HepG2 (cell line): ENCODE results near the gene ABHD4. TPM values are rescaled to one million over a fixed set of nuclear protein-coding genes. Genes with fewer than 3 reads are reported as not detected.

Experiments used
- HMG20A ChIP-seq: IDR thresholded peaks from 2 replicates; pipeline ENCODE4 v1.6.1; 2016; ENCODE audit warnings: borderline replicate concordance
- KDM2A ChIP-seq: sonication (generic); formaldehyde crosslinking; IDR thresholded peaks from 2 replicates; pipeline ENCODE4 v1.4.0; 2020; ENCODE audit warnings: low read depth, missing genetic modification reagents, borderline replicate concordance
- MXD4 ChIP-seq: IDR thresholded peaks from 2 replicates; pipeline ENCODE4 v1.6.1; 2016; ENCODE audit warnings: mild to moderate bottlenecking, missing biosample characterization, missing genetic modification reagents
- REL ChIP-seq: sonication (generic); formaldehyde crosslinking; conservative IDR thresholded peaks from 2 replicates; pipeline ENCODE4 v1.8.0; 2022; ENCODE audit warnings: mild to moderate bottlenecking, missing genetic modification reagents, moderate library complexity
- RXRB ChIP-seq: IDR thresholded peaks from 2 replicates; pipeline ENCODE4 v1.6.1; 2016; ENCODE audit warnings: borderline replicate concordance, missing genetic modification reagents, missing compliant biosample characterization
- TCF7 ChIP-seq: sonication (generic); IDR thresholded peaks from 2 replicates; pipeline ENCODE4 v1.6.1; 2016; ENCODE audit warnings: antibody characterized with exemption, low read depth
- ZMYM4 ChIP-seq: sonication (generic); formaldehyde crosslinking; IDR thresholded peaks from 2 replicates; pipeline ENCODE4 v1.8.1; 2023; ENCODE audit warnings: mild to moderate bottlenecking, missing genetic modification reagents
- ZNF367 ChIP-seq: sonication (generic); formaldehyde crosslinking; IDR thresholded peaks from 2 replicates; pipeline ENCODE4 v1.4.0; 2020; ENCODE audit warnings: missing genetic modification reagents, borderline replicate concordance
- polyA plus RNA-seq, 8 experiments: library from polyadenylated mRNA; depleted of rRNA in 3 of 8; stranded (reverse) in 7 of 8; unstranded in 1 of 8; fragments of >200 nt; fragmentation: Illumina TruSeq in 4 of 8; extraction: Trizol in 4 of 8; gene quantifications; 2 replicates each; pipeline versions ENCODE4 v1.2.1 to v1.2.3, GENCODE V29; 2011 to 2016; ENCODE audit warnings: low read depth in 4 of 8, missing spikeins in 1 of 8, mixed read lengths in 1 of 8; ENCODE audit not compliant: insufficient read depth in 1 of 8
- total RNA-seq, 5 experiments: library from RNA; depleted of rRNA; stranded (reverse); fragments of >200 nt; fragmentation: Illumina TruSeq; extraction: Trizol; gene quantifications; 2 replicates each; pipeline ENCODE4 v1.2.3, GENCODE V29; 2016; ENCODE audit warnings: low read depth in 1 of 5
- TF ChIP-seq, protein P1 (sequence below): sonication (generic); formaldehyde crosslinking; conservative IDR thresholded peaks from 2 replicates; pipeline ENCODE4 v1.4.0; 2020; ENCODE audit warnings: mild to moderate bottlenecking, missing genetic modification reagents, moderate library complexity
- TF ChIP-seq, protein P2 (sequence below), 2 experiments: sonication (generic) in 1 of 2; formaldehyde crosslinking in 1 of 2; IDR thresholded peaks; 2 replicates each; pipeline versions ENCODE4 v1.6.1 to v1.9.0; 2014 to 2022; ENCODE audit warnings: antibody characterized with exemption in 1 of 2, borderline replicate concordance in 1 of 2, inconsistent platforms in 1 of 2, low read depth in 1 of 2, missing genetic modification reagents in 1 of 2
- TF ChIP-seq, protein P3 (sequence below): sonication (generic); formaldehyde crosslinking; IDR thresholded peaks from 2 replicates; pipeline ENCODE4 v1.5.1; 2020; ENCODE audit warnings: missing genetic modification reagents, mild to moderate bottlenecking, borderline replicate concordance
- TF ChIP-seq, protein P4 (sequence below): sonication (generic); IDR thresholded peaks from 2 replicates; pipeline ENCODE4 v1.6.1; 2016; ENCODE audit warnings: low read depth, borderline replicate concordance
- TF ChIP-seq, protein P5 (sequence below): sonication (generic); formaldehyde crosslinking; IDR thresholded peaks from 2 replicates; pipeline ENCODE4 v1.4.0; 2020; ENCODE audit warnings: missing genetic modification reagents, mild to moderate bottlenecking, borderline replicate concordance

The ABHD4 gene
- total and polyA plus RNA-seq, 2 of the 13 experiments (the other 11 are each of a cell fraction or from before 2014, with no cell fraction given) = 16.1 to 47.5 TPM

DNA sequence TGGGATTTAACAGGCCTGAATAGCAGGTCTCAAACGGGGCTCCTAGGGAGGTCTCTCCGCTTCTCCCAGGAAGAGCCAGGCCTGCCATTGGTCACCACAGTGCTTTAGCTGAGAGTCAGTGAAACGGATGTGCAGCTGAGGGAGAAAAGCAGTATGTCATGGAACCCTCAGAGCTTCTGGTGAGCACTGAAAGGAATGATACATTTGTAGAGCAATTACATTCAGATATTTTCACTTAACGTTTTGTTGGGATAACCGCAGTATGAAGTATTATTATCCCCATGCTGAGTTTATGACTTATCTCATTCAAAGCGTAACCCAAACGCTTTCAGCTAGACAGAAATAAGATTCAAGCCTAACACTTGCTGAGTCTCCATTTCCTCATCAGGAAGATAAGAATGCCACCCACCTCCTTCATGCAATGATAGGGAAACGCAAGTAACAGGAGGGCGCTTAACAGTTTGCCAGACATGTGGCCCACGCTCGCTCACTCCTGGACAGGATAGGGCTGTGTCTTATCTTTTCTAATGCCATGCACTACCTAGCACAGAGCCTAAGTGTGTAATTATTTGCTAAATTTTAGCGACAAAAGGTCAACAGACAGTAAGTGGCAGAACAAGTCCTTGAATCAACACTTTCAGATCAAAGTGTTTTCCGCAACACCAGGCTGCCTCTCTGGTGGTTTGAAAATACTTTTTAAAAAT, 37.3 kb upstream of the ABHD4 start (continued):
- TF ChIP-seq, protein P1, sequence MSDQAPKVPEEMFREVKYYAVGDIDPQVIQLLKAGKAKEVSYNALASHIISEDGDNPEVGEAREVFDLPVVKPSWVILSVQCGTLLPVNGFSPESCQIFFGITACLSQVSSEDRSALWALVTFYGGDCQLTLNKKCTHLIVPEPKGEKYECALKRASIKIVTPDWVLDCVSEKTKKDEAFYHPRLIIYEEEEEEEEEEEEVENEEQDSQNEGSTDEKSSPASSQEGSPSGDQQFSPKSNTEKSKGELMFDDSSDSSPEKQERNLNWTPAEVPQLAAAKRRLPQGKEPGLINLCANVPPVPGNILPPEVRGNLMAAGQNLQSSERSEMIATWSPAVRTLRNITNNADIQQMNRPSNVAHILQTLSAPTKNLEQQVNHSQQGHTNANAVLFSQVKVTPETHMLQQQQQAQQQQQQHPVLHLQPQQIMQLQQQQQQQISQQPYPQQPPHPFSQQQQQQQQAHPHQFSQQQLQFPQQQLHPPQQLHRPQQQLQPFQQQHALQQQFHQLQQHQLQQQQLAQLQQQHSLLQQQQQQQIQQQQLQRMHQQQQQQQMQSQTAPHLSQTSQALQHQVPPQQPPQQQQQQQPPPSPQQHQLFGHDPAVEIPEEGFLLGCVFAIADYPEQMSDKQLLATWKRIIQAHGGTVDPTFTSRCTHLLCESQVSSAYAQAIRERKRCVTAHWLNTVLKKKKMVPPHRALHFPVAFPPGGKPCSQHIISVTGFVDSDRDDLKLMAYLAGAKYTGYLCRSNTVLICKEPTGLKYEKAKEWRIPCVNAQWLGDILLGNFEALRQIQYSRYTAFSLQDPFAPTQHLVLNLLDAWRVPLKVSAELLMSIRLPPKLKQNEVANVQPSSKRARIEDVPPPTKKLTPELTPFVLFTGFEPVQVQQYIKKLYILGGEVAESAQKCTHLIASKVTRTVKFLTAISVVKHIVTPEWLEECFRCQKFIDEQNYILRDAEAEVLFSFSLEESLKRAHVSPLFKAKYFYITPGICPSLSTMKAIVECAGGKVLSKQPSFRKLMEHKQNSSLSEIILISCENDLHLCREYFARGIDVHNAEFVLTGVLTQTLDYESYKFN (CRISPR knock-in tag) = peak; percentile 94
- TF ChIP-seq ZNF367 (CRISPR knock-in tag) (no peak), KDM2A (CRISPR knock-in tag) (no peak), ZMYM4 (peak; percentile 27; the same call in 1 of the 2 replicates), REL (peak; percentile 49; the same call in 1 of the 2 replicates), MXD4 (CRISPR knock-in tag) (peak; percentile 89), RXRB (CRISPR knock-in tag) (peak; percentile 82), TCF7 (peak; percentile 97), HMG20A (peak; percentile 73; the same call in 1 of the 2 replicates)
- TF ChIP-seq, protein P2, sequence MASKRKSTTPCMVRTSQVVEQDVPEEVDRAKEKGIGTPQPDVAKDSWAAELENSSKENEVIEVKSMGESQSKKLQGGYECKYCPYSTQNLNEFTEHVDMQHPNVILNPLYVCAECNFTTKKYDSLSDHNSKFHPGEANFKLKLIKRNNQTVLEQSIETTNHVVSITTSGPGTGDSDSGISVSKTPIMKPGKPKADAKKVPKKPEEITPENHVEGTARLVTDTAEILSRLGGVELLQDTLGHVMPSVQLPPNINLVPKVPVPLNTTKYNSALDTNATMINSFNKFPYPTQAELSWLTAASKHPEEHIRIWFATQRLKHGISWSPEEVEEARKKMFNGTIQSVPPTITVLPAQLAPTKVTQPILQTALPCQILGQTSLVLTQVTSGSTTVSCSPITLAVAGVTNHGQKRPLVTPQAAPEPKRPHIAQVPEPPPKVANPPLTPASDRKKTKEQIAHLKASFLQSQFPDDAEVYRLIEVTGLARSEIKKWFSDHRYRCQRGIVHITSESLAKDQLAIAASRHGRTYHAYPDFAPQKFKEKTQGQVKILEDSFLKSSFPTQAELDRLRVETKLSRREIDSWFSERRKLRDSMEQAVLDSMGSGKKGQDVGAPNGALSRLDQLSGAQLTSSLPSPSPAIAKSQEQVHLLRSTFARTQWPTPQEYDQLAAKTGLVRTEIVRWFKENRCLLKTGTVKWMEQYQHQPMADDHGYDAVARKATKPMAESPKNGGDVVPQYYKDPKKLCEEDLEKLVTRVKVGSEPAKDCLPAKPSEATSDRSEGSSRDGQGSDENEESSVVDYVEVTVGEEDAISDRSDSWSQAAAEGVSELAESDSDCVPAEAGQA (IDR thresholded peaks at IDR 0.05; ENCODE audit: low read depth) = 0 out of 2 replicates have a peak, but pooled peaks have one; percentile 58
- TF ChIP-seq, protein P2 (CRISPR knock-in tag; IDR thresholded peaks at IDR 0.05; ENCODE audit: borderline replicate concordance) = no peak
- TF ChIP-seq, protein P3, sequence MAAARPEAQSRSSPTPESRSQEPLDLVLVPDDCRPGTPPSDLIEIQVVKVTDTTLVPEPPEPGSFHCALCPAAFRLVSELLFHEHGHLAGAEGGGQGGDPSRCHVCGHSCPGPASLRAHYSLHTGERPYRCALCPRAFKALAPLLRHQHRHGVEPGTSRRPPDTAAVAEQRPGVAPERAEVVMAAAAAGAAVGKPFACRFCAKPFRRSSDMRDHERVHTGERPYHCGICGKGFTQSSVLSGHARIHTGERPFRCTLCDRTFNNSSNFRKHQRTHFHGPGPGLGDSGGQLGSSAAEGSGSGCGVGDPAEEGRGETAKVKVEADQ = peak; percentile 88
- TF ChIP-seq, protein P4, sequence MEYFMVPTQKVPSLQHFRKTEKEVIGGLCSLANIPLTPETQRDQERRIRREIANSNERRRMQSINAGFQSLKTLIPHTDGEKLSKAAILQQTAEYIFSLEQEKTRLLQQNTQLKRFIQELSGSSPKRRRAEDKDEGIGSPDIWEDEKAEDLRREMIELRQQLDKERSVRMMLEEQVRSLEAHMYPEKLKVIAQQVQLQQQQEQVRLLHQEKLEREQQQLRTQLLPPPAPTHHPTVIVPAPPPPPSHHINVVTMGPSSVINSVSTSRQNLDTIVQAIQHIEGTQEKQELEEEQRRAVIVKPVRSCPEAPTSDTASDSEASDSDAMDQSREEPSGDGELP = peak; percentile 39; the same call in 1 of the 2 replicates
- TF ChIP-seq, protein P5, sequence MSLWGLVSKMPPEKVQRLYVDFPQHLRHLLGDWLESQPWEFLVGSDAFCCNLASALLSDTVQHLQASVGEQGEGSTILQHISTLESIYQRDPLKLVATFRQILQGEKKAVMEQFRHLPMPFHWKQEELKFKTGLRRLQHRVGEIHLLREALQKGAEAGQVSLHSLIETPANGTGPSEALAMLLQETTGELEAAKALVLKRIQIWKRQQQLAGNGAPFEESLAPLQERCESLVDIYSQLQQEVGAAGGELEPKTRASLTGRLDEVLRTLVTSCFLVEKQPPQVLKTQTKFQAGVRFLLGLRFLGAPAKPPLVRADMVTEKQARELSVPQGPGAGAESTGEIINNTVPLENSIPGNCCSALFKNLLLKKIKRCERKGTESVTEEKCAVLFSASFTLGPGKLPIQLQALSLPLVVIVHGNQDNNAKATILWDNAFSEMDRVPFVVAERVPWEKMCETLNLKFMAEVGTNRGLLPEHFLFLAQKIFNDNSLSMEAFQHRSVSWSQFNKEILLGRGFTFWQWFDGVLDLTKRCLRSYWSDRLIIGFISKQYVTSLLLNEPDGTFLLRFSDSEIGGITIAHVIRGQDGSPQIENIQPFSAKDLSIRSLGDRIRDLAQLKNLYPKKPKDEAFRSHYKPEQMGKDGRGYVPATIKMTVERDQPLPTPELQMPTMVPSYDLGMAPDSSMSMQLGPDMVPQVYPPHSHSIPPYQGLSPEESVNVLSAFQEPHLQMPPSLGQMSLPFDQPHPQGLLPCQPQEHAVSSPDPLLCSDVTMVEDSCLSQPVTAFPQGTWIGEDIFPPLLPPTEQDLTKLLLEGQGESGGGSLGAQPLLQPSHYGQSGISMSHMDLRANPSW = peak; percentile 33; the same call in 1 of the 2 replicates
